Measurements from ENCODE around the gene C8A. TPM values are rescaled to one million over a fixed set of nuclear protein-coding genes. Genes with fewer than 3 reads are reported as not detected.

The C8A gene
- total and polyA plus RNA-seq, 2 of the 13 experiments (the other 11 are each of a cell fraction or from before 2014, with no cell fraction given) = 10.5 to 15.0 TPM

DNA sequence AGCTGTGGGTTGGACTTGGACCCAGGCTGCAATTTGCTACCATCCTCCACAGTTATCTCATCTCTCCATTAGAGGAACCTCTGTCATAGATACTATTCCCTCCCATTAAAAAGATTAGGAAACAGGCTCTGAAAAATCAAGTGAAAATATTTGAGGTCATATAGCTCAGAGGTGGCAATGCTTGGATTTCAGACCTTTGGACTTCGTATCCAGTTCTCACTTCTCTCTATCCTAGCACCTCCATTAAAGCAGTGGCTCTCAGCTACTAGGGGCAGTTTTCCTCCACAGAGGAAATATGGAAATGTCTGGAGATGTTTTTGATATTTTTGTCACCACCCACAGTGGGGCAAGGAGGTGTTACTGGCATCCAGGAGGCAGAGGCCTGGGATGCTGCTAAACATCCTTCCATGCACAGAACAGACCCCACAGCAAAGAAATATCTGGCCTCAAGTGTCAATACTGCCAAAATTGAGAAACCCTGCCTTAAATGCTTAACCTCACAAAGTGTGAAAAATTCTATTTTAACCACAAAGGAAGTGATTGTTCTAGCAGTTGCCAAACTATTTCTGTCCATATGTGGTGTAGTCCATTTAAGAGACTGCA lies 54.1 kb downstream of the C8A start (continued):
- no peak for TF ChIP-seq SPEN (CRISPR knock-in tag; IDR thresholded peaks at IDR 0.05; ENCODE audit: low read depth)
- no peak for TF ChIP-seq ZNF609 (CRISPR knock-in tag; IDR thresholded peaks at IDR 0.05; ENCODE audit: borderline replicate concordance)
- no peak for TF ChIP-seq ZNF672 (CRISPR knock-in tag; IDR thresholded peaks at IDR 0.05)
- no peak for TF ChIP-seq SETDB1 (CRISPR knock-in tag; IDR thresholded peaks at IDR 0.05; ENCODE audit: borderline replicate concordance)
- no peak for TF ChIP-seq NRL (CRISPR knock-in tag; IDR thresholded peaks at IDR 0.05; ENCODE audit: borderline replicate concordance)
- TF ChIP-seq, protein P1, sequence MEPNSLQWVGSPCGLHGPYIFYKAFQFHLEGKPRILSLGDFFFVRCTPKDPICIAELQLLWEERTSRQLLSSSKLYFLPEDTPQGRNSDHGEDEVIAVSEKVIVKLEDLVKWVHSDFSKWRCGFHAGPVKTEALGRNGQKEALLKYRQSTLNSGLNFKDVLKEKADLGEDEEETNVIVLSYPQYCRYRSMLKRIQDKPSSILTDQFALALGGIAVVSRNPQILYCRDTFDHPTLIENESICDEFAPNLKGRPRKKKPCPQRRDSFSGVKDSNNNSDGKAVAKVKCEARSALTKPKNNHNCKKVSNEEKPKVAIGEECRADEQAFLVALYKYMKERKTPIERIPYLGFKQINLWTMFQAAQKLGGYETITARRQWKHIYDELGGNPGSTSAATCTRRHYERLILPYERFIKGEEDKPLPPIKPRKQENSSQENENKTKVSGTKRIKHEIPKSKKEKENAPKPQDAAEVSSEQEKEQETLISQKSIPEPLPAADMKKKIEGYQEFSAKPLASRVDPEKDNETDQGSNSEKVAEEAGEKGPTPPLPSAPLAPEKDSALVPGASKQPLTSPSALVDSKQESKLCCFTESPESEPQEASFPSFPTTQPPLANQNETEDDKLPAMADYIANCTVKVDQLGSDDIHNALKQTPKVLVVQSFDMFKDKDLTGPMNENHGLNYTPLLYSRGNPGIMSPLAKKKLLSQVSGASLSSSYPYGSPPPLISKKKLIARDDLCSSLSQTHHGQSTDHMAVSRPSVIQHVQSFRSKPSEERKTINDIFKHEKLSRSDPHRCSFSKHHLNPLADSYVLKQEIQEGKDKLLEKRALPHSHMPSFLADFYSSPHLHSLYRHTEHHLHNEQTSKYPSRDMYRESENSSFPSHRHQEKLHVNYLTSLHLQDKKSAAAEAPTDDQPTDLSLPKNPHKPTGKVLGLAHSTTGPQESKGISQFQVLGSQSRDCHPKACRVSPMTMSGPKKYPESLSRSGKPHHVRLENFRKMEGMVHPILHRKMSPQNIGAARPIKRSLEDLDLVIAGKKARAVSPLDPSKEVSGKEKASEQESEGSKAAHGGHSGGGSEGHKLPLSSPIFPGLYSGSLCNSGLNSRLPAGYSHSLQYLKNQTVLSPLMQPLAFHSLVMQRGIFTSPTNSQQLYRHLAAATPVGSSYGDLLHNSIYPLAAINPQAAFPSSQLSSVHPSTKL (CRISPR knock-in tag; IDR thresholded peaks at IDR 0.05) = peak; percentile 68; the same call in 1 of the 2 replicates
- no peak for TF ChIP-seq PAWR (CRISPR knock-in tag; IDR thresholded peaks at IDR 0.05; ENCODE audit: borderline replicate concordance)
- no peak for TF ChIP-seq RELA (CRISPR knock-in tag; IDR thresholded peaks at IDR 0.05)
- no peak for TF ChIP-seq HDAC6 (IDR thresholded peaks at IDR 0.05; ENCODE audit: low read depth, low read length)
- TF ChIP-seq, protein P2, sequence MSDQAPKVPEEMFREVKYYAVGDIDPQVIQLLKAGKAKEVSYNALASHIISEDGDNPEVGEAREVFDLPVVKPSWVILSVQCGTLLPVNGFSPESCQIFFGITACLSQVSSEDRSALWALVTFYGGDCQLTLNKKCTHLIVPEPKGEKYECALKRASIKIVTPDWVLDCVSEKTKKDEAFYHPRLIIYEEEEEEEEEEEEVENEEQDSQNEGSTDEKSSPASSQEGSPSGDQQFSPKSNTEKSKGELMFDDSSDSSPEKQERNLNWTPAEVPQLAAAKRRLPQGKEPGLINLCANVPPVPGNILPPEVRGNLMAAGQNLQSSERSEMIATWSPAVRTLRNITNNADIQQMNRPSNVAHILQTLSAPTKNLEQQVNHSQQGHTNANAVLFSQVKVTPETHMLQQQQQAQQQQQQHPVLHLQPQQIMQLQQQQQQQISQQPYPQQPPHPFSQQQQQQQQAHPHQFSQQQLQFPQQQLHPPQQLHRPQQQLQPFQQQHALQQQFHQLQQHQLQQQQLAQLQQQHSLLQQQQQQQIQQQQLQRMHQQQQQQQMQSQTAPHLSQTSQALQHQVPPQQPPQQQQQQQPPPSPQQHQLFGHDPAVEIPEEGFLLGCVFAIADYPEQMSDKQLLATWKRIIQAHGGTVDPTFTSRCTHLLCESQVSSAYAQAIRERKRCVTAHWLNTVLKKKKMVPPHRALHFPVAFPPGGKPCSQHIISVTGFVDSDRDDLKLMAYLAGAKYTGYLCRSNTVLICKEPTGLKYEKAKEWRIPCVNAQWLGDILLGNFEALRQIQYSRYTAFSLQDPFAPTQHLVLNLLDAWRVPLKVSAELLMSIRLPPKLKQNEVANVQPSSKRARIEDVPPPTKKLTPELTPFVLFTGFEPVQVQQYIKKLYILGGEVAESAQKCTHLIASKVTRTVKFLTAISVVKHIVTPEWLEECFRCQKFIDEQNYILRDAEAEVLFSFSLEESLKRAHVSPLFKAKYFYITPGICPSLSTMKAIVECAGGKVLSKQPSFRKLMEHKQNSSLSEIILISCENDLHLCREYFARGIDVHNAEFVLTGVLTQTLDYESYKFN (CRISPR knock-in tag; conservative IDR thresholded peaks at IDR 0.05) = peak; percentile 60

Measured in HepG2 (cell line).